Measurements from ENCODE around the gene MDGA2. TPM values are rescaled to one million over a fixed set of nuclear protein-coding genes. Genes with fewer than 3 reads are reported as not detected.

The MDGA2 gene
- total and polyA plus RNA-seq, 9 of the 15 experiments (the other 6 are each of a cell fraction or from before 2014, with no cell fraction given): 0.01 to 0.18 (median 0.03) TPM; not detected in 5

DNA sequence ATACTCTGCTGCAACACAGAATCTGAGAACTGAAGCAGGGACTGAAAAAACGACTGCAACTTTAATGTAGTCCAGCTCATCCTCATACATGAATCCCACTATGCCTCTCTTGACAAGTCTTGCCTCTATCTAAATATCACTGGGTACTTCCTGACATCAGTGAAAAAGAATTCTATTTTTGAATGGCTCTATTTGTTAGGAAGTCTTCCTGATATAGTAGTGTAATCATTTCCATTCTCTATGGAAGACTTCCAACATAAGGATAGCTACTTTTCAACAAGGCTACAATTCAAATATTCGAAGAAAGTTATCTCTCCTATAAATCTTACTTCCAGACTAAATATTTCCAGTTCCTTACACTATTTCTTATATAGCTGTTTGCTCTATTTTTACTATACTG lies 167.5 kb downstream of the MDGA2 start:
- no peak overlapping the region for H3K9ac ChIP-seq (ENCODE audit: insufficient read depth in 1 of 2, low read depth in 2 of 2, low read length in 2 of 2)
- no TSS peak for BruUV-seq (replicated peaks)
- ChIA-PET POLR2A (interaction anchor here (0.6 kb wide), 1 partner anchor 1803 kb away, joined by 3 read pairs; no protein-coding TSS in a partner anchor), CTCF (ENCODE audit: low intra/inter-chr PET ratio) (no interaction called here)
- ATAC-seq (no peak), FAIRE-seq (no peak), DNase-seq (ENCODE audit: extremely low read depth in 1 of 4, low spot score in 3 of 4) (no peak)
- no peaks in the 10 kb centered on the region for H3K27me3 ChIP-seq (ENCODE audit: control insufficient read depth in 2 of 2, insufficient read depth in 2 of 2, low read length in 2 of 2)
- no peaks in the 10 kb centered on the region for H4K20me1 ChIP-seq (replicated peaks; ENCODE audit: control insufficient read depth, insufficient read depth, low read length)
- H3K9me1 ChIP-seq (ENCODE audit: control insufficient read depth, insufficient read depth, low read length): no peaks in the 10 kb centered on the region
- no peaks in the 10 kb centered on the region for H3K9me3 ChIP-seq (replicated peaks; ENCODE audit: control insufficient read depth, insufficient read depth, low read depth, low read length)
- no peaks in the 10 kb centered on the region for H3K4me1 ChIP-seq (replicated peaks in 1 of 2; ENCODE audit: control insufficient read depth in 2 of 2, insufficient read depth in 2 of 2, low read length in 2 of 2)
- no peak overlapping the region for H3K27ac ChIP-seq (ENCODE audit: extremely low read depth, low read depth, low read length)
- no peak overlapping the region for H3K4me2 ChIP-seq (ENCODE audit: insufficient read depth, low read length)
- intact Hi-C loops (cut with micrococcal nuclease) (no loop called here), in situ Hi-C loops (cut with MboI) (no loop called here)
- TF ChIP-seq USF2 (CRISPR knock-in tag; IDR thresholded peaks at IDR 0.05) (no peak), NCOA1 (IDR thresholded peaks at IDR 0.05; ENCODE audit: low read depth) (no peak), ZNF551 (CRISPR knock-in tag; IDR thresholded peaks at IDR 0.05) (no peak), FIP1L1 (IDR thresholded peaks at IDR 0.05; ENCODE audit: low read depth, low read length, poor library complexity, severe bottlenecking) (no peak), ZNF311 (CRISPR knock-in tag; IDR thresholded peaks at IDR 0.05) (no peak)
- no peaks in the 10 kb centered on the region for H3K79me2 ChIP-seq (ENCODE audit: control insufficient read depth, insufficient read depth, low read length)
- 0% methylated on average over 2 of the region's 2 CpGs for WGBS (ENCODE audit: insufficient coverage, low coverage, missing lambda C conversion rate)
- no peaks in the 10 kb centered on the region for H3K36me3 ChIP-seq (ENCODE audit: control insufficient read depth, insufficient read depth, low read length)
- H3K4me3 ChIP-seq: no peak overlapping the region
- H2AFZ ChIP-seq (ENCODE audit: low read depth, low read length): no peak overlapping the region

GRCh38 chr14:47500369-47500768 lies 175.0 kb downstream of the MDGA2 start:
- no peaks in the 10 kb centered on the region for H3K9me3 ChIP-seq (replicated peaks; ENCODE audit: control insufficient read depth, insufficient read depth, low read depth, low read length)
- H3K4me2 ChIP-seq (ENCODE audit: insufficient read depth, low read length): no peak overlapping the region
- FAIRE-seq (no peak), DNase-seq (ENCODE audit: extremely low read depth in 1 of 4, low spot score in 3 of 4) (no peak), ATAC-seq (no peak)
- WGBS (ENCODE audit: insufficient coverage, low coverage, missing lambda C conversion rate): 0% methylated on average over 1 of the region's 1 CpG
- BruUV-seq (replicated peaks): no TSS peak
- POLR2A ChIA-PET: no interaction called here
- H2AFZ ChIP-seq (ENCODE audit: low read depth, low read length): no peak overlapping the region
- no peak overlapping the region for H3K9ac ChIP-seq (ENCODE audit: insufficient read depth in 1 of 2, low read depth in 2 of 2, low read length in 2 of 2)
- in situ Hi-C loops (cut with MboI) (no loop called here), intact Hi-C loops (cut with micrococcal nuclease) (no loop called here)
- no peaks in the 10 kb centered on the region for H3K27me3 ChIP-seq (ENCODE audit: control insufficient read depth in 2 of 2, insufficient read depth in 2 of 2, low read length in 2 of 2)
- no peaks in the 10 kb centered on the region for H3K36me3 ChIP-seq (ENCODE audit: control insufficient read depth, insufficient read depth, low read length)
- CTCF ChIA-PET (ENCODE audit: low intra/inter-chr PET ratio): no interaction called here
- no peaks in the 10 kb centered on the region for H3K4me1 ChIP-seq (replicated peaks in 1 of 2; ENCODE audit: control insufficient read depth in 2 of 2, insufficient read depth in 2 of 2, low read length in 2 of 2)
- no peak overlapping the region for H3K27ac ChIP-seq (ENCODE audit: extremely low read depth, low read depth, low read length)
- H4K20me1 ChIP-seq (replicated peaks; ENCODE audit: control insufficient read depth, insufficient read depth, low read length): no peaks in the 10 kb centered on the region
- no peak overlapping the region for H3K4me3 ChIP-seq
- no peaks in the 10 kb centered on the region for H3K9me1 ChIP-seq (ENCODE audit: control insufficient read depth, insufficient read depth, low read length)
- no peaks in the 10 kb centered on the region for H3K79me2 ChIP-seq (ENCODE audit: control insufficient read depth, insufficient read depth, low read length)
- TF ChIP-seq ZKSCAN8 (CRISPR knock-in tag; IDR thresholded peaks at IDR 0.05) (no peak), FOXK2 (conservative IDR thresholded peaks at IDR 0.05 in 1 of 2, IDR thresholded peaks at IDR 0.05 in 1 of 2; ENCODE audit: low read depth in 2 of 2) (no peak)

Measured in K562 (cell line).